ENCODE measurements around the gene PHLDB2. TPM values are rescaled to one million over a fixed set of nuclear protein-coding genes. Genes with fewer than 3 reads are reported as not detected.

Gene PHLDB2
- total RNA-seq, 4 donors from 2014 or later: 53.2 to 97.2 (median 89.1) TPM

DNA sequence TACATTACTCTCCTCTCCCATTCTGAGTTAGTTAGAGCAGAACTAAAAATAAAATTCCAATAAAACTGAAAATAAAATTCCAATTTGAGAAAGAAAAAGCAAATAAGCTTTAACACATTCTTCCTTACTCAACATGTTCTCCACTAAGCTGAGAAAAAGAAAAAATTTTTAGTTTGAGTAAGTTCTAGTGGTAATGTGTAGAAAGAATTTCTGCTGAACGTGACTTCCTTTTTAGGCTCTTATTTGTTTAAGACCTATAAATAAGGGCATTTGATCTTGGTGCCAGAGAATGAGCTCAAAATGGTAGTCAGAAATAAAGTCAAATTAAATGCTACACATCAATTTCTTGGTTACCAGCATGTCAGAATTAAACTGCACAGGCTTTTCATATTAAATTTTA, 62.1 kb downstream of the PHLDB2 start:
- no peak for TF ChIP-seq CTCF (IDR thresholded peaks at IDR 0.05; ENCODE audit: low read depth)

DNA sequence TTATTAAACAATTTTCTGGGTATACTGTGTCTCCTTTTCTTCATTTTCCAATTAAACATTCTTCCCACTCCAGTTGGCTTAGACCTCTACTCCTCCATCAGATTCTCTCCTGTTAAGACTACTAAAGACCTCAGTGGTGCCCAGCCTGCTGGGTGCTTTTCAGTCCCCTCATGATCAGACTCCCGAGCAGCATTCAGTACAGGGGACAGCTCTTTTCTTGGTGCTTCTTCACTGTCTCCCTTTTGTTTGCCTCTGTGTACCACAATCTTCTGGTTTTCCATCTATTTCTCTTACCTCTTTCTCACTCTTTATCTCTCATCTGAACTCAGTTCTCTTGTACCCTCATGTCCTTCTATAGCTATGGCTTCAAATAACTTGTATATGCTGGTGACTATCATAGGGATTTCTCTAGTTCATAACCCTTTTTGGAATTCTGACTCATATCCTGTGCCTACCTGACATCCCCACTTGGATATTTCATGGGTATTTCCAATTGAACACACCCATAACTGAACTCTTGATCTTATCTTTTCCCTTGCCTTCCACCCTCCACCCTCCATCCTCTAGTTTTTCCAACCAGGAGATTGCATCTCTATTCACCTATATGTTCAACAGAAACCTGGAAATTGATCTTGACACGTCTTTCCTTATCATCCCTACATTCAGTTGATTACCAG, 64.2 kb downstream of the PHLDB2 start:
- TF ChIP-seq CTCF (IDR thresholded peaks at IDR 0.05; ENCODE audit: low read depth): no peak

DNA sequence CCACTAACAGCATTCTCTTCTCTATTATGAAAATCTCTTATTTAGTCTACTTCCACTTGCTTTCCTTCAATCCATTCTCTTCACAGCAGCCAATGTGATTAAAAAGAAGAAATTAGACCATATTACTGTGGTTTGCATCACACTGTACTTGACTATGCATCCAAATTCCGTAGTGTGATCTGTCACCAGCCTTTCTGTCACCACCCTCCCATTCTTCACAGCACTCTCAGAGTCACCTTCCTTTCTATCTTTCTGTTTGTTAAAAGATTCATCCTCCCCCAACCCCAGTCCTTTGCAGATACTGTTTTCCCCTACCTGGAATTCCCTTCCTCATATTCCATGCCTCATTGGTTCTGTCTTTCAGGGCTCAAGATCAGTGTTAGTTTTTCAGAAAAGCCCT, 64.7 kb downstream of the PHLDB2 start:
- TF ChIP-seq CTCF (IDR thresholded peaks at IDR 0.05; ENCODE audit: low read depth): no peak

- TF ChIP-seq CTCF (IDR thresholded peaks at IDR 0.05; ENCODE audit: low read depth): no peak
Measured at GRCh38 chr3:111924283-111924682, 65.2 kb downstream of the PHLDB2 start.

GRCh38 chr3:111926266-111926676, 67.2 kb downstream of the PHLDB2 start:
- TF ChIP-seq CTCF (IDR thresholded peaks at IDR 0.05; ENCODE audit: low read depth): no peak

GRCh38 chr3:111928613-111929012, 69.5 kb downstream of the PHLDB2 start:
- no peak for TF ChIP-seq CTCF (IDR thresholded peaks at IDR 0.05; ENCODE audit: low read depth)

- no peak for TF ChIP-seq CTCF (IDR thresholded peaks at IDR 0.05; ENCODE audit: low read depth)
Measured at GRCh38 chr3:111929484-111929883, 70.4 kb downstream of the PHLDB2 start.
